SKM-1 (cell line): ENCODE results near the gene SCMH1.
A peak's percentile ranks its signal among the peaks of the same experiment; 100 is the strongest.

Experiments
- DNase-seq: peaks from one replicate; lab custom pipeline; 2025; ENCODE audit not compliant: unreplicated experiment; lab: John Stamatoyannopoulos, UW

The SCMH1 gene

GRCh38 chr1:41101950-41102607, 140.0 kb downstream of the SCMH1 start:
- DNase-seq = no peak

GRCh38 chr1:41101076-41101475, 141.0 kb downstream of the SCMH1 start:
- no peak for DNase-seq

DNA sequence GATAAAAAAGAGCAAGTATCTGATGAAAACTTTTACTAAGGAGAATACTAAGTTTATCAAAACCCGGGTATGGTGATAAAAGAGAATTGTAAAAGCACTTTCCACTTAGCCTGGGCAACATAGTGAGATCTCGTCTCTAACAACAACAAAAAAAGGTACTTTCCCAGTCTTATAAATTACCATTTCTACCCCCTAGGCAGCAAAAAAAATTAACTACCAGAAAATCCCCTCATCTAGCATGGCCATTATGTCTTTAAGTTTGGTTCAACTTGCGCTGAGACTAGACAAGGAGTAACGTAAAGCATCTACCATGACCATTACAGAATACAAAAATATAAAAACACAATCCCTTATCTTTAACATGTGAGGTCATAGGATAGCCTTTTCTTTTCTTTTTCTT, 141.9 kb downstream of the SCMH1 start:
- DNase-seq = no peak

GRCh38 chr1:41098730-41099460, 143.2 kb downstream of the SCMH1 start:
- no peak for DNase-seq

- no peak for DNase-seq
Measured at GRCh38 chr1:41097105-41097504, 145.0 kb downstream of the SCMH1 start.

DNA sequence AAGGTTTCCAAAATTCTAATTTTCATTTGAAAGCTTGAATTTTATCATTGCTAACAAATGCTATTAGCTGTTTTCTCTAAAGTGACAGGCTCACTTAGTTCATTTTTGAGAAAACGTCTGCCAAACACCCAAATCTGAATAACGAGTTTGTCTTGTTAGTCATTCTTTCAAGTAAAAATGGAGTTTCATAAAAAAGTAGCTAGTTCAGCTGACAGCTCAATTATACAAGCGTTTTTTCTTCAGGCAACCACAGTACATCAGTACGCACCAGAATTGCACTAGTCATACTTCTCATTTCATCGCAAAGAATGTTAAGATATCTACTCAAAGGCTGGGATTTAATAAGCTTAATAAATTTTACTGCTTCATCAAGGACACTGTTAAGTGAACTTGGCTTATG, 148.3 kb downstream of the SCMH1 start:
- no peak for DNase-seq

DNA sequence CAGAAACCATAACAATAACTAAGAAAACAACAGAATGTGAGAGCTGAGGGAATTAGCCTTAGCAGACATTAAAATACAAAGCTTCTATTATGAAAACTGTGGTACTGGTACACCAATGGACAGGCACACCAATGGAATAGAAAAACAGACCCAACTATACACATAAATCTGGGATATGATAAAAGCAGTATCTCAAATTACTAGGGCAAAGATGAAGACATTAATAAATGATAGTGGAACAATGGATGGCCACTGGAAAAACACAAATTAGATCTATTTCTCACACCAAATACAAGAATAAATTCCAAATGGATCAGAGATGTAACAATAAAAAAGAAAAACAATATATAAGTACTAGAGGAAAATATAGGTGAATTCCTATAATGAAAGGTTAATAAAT, 155.2 kb downstream of the SCMH1 start:
- DNase-seq = no peak

- DNase-seq = no peak
Measured at GRCh38 chr1:41078616-41079015, 163.5 kb downstream of the SCMH1 start.

- DNase-seq = no peak
Measured at GRCh38 chr1:41078193-41078592, 163.9 kb downstream of the SCMH1 start.

- DNase-seq = no peak
Measured at GRCh38 chr1:41073971-41074370, 168.1 kb downstream of the SCMH1 start.

DNA sequence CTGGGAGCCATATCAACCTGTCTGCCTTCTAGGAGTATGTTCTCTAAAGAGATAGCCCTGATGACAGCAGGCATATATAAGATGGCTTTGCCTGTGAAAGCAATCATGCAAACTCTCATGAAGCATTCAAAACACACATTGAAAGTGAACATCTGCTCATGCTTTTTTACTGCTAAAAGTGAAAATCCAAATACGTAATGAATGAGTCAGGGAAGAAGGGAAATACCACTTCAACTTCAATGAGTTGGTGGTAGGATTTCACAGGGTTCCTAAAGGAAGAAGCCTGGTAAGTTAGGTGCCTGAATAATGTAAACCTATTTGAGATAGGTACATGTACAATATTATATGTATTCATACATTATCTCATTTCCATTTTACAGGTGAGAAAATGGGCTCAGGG, 170.1 kb downstream of the SCMH1 start:
- no peak for DNase-seq

DNA sequence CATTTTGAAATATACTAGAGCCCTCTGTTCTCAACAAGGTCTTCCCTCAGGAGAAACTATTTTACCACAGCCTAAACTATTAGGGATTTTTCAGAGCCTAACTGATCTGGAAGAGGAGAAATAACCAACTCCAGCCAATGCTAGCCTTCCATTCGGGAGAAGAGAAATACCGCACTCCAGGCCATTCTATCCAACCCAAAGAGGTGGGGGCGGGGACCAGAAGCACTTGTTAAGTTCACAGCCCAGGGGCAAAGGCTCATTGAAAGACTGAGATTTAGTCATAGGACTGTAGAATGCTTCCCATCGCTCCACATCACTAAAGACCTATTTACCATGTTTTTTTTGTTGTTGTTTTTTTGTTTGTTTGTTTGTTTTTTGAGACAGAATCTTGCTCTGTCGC, 185.2 kb downstream of the SCMH1 start:
- no peak for DNase-seq

DNA sequence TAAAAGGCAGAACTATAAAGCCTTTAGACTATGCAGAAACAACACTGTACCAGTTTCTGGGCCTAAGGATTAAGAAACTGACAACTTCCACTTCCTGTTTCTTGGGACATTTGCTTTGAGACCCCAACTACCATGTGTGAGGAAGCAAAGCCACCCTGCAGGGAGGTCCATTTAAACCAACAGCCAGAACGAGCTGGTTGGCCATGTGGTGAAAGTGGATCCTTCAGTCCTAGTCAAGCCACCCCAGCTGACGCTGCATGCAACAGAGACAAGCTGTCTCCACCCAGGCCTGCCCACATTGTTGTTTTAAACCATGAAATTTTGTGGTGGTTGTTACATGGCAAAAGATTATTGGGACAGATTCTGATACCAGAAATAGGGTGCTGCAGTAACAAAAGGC, 188.8 kb downstream of the SCMH1 start:
- DNase-seq = no peak

DNA sequence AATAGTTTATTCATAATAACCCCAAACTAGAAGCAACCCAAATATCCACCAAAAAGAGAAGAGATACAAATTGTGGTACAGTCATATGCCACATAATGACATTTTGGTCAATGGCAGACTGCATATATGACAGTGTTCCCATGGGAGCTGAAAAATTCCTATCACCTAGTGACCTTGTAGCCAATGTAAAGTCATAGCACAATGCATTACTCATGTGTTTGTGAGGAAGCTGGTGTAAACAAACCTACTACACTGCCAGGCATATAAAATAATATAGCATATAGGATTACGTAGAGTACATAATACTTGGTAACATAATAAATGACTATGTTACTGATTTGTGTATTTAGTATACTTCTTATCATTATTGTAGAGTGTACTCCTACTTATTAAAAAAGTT, 191.1 kb downstream of the SCMH1 start:
- DNase-seq = no peak

DNA sequence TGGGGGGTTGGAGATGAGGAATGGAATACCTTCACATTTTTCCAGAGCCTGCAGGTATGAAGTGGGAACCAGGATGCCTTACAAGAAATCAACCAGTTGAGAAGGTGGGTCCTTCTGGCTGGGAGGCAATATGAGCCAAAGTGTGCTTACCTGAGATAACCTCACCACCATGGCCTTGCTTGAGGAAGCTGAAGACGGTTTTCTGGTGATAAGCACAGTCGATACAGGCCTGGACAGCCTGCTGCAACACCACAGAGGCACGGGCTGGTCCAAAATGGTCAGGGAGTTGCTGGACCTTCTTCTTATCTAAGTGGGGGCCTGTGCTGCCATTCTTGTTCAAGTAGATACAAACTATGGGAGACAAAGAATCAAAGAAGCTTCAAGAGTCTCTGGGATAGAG, 193.6 kb downstream of the SCMH1 start:
- no peak for DNase-seq

- DNase-seq = no peak
Measured at GRCh38 chr1:41046347-41046775, 195.7 kb downstream of the SCMH1 start.

DNA sequence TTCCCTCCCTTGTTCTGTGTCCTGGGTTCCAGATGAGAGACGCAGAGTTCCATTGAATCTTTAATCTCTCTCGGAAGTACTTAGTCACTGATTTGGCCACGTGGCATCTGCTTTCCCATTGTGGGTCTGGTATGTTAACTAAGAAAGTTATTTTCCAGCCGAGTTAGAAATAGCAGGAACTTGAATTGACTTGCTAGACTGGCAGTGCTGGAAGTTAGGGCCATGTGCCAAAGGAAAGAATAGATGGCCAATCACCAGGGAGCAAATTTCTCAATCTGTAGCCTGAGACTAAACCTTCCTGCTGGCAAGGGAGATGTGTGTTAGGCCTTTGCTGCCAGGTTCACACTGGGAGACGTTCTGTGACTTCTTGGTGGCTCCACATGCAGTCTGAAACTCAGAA, 196.4 kb downstream of the SCMH1 start:
- no peak for DNase-seq

DNA sequence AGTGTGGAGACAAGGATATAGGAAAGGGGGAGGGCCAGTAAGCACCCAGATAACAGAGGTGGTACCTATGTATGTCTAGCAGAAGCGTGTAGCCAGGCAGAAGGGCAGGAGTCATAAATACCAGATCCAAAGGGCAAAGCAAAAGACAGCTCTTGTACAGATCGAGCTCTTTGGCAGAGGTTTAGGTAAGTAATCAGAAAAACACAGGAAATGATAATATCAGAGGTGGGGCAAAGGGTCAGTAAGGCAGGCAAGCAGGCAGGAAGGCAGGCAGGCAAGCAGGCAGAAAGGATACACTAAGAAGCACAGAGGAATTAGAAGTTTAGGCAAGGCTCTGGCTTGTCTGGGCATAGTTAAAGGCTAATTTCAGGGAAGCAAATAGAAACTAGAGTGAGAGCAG, 197.9 kb downstream of the SCMH1 start:
- DNase-seq = no peak

DNA sequence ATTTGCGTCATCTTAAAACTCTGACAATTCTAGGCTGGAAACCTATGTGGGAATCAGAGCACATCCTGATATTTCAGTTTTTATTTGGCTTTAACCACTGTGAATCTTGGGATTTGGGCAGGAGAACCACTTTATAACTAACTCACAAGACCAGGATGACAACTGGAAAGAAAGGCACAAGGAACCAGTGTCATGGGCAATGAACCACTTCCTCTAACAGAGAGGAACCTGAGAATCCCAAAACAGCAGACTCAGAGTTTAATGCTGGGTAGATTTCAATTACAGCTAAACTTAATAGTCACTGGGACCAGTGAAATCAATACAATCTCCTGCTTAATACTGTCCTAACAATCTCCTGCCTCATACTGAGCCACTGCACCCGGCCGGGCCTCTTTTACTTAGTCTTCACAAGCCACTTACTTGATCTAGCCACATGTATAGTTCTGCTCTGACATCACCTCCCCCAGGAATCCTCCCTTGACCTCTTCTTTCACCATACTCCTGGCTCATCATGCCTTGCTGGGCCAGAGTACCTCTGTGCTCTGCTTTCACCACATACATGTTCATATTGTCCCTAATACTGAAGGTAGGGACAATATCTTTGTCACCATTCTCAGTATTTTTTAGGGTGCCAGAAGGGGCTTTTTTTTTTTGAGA, 200.4 kb downstream of the SCMH1 start:
- DNase-seq = peak; percentile 51

- no peak for DNase-seq
Measured at GRCh38 chr1:41038110-41038509, 204.0 kb downstream of the SCMH1 start.

- DNase-seq = no peak
Measured at GRCh38 chr1:41037116-41037903, 204.8 kb downstream of the SCMH1 start.

DNA sequence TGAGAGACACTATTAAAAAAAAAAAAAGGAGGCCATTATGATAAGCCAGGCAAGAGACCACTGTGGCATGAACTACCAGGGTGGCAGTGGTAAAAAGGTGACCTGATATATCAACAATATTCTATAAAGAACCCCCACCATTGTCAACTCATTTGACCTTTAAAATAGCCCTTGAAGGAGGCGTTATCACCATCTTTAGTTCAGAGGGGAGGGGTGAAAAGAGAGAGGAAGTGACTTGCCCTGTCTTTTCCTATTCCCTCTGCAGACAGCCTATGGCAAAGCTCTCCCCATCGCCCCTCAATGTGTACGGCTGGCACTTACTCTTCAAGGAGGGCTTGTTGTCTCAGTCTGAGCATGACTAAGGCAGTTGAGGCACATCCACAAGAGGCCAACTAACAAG, 208.8 kb downstream of the SCMH1 start:
- DNase-seq = no peak
